CD4-positive, alpha-beta T cell (primary cell): ENCODE data around the gene MRAP. TPM values are rescaled to one million over a fixed set of nuclear protein-coding genes. Genes with fewer than 3 reads are reported as not detected.

Source experiments
- ATAC-seq: fragments of 200-7000 bp; cut with Tn5 transposase; one replicate; pipeline ENCODE4 v1.10.0; 2022; ENCODE audit warnings: mild to moderate bottlenecking; ENCODE audit not compliant: poor library complexity
- CTCF ChIA-PET: fragments of 350-600 bp; sonication (Branson Sonifier 250); formaldehyde crosslinking; loops from one replicate; lab custom pipeline; 2021; ENCODE audit warnings: antibody characterized with exemption, inconsistent platforms; lab: Charles Lee
- POLR2A ChIA-PET: fragments of 350-600 bp; sonication (Branson Sonifier 250); formaldehyde crosslinking; loops from one replicate; lab custom pipeline; 2021; ENCODE audit warnings: antibody characterized with exemption, inconsistent platforms; lab: Charles Lee
- DNase-seq, 14 experiments: peaks; one replicate each; pipeline ENCODE4 v3.0.0-alpha.2; 2013 to 2020; ENCODE audit warnings: mixed read lengths in 2 of 14
- H3K27ac ChIP-seq, 2 donors: one replicate each; pipeline versions ENCODE4 v1.5.1 to v1.7.0; 2013; ENCODE audit warnings: low read length in 2 of 2, low read depth in 1 of 2, mild to moderate bottlenecking in 1 of 2
- H3K27me3 ChIP-seq, 2 experiments: 1 replicate in 1 of 2; 2 replicates in 1 of 2; pipeline versions ENCODE4 v1.6.1 to v1.7.0; 2013; ENCODE audit warnings: low read length in 2 of 2, control low read depth in 1 of 2, mild to moderate bottlenecking in 1 of 2, moderate library complexity in 1 of 2; ENCODE audit not compliant: insufficient read depth in 2 of 2, control insufficient read depth in 1 of 2
- H3K36me3 ChIP-seq: one replicate; pipeline ENCODE4 v1.6.1; 2013; ENCODE audit warnings: low read length, control low read depth; ENCODE audit not compliant: insufficient read depth
- H3K4me1 ChIP-seq: one replicate; pipeline ENCODE4 v1.6.1; 2013; ENCODE audit warnings: low read length, control low read depth; ENCODE audit not compliant: insufficient read depth
- H3K4me3 ChIP-seq: one replicate; pipeline ENCODE4 v1.5.1; 2013; ENCODE audit warnings: mild to moderate bottlenecking, low read length, moderate library complexity
- H3K9me3 ChIP-seq, 2 experiments: 1 replicate in 1 of 2; 2 replicates in 1 of 2; pipeline versions ENCODE4 v1.6.1 to v1.7.0; 2013; ENCODE audit warnings: low read length in 2 of 2, mild to moderate bottlenecking in 2 of 2, control low read depth in 1 of 2, moderate library complexity in 1 of 2; ENCODE audit not compliant: control insufficient read depth in 1 of 2, insufficient read depth in 1 of 2
- H3K27ac Mint-ChIP-seq: one replicate; pipeline ENCODE4 v1.8.0; 2020; ENCODE audit warnings: mixed read lengths
- H3K27me3 Mint-ChIP-seq: one replicate; pipeline ENCODE4 v1.8.0; 2021; ENCODE audit warnings: mixed read lengths
- H3K36me3 Mint-ChIP-seq: one replicate; pipeline ENCODE4 v1.8.0; 2021; ENCODE audit warnings: low read depth, mixed read lengths
- H3K4me1 Mint-ChIP-seq: one replicate; pipeline ENCODE4 v1.8.0; 2021; ENCODE audit warnings: low read depth, mixed read lengths
- H3K4me3 Mint-ChIP-seq: one replicate; pipeline ENCODE4 v1.8.0; 2020; ENCODE audit warnings: mild to moderate bottlenecking, mixed read lengths
- H3K9me3 Mint-ChIP-seq: one replicate; pipeline ENCODE4 v1.8.0; 2020; ENCODE audit warnings: mixed read lengths
- intact Hi-C, 2 experiments: fragments of 100-400 bp; cut with DNase I in 1 of 2; cut with micrococcal nuclease in 1 of 2; formaldehyde crosslinking; loops; one replicate each; pipeline versions ENCODE4 v1.15.1 to v1.9.0; 2023 to 2025; cut with DNase I, micrococcal nuclease
- total RNA-seq, 174 experiments: library from RNA in 2 of 174; stranded (reverse) in 2 of 174; gene quantifications; one replicate each; pipeline ENCODE4 v1.2.3 and lab custom pipeline; 2021 to 2026
- TF ChIP-seq, protein P1 (sequence below): fragments of 200-600 bp; IDR thresholded peaks from one replicate; pipeline ENCODE4 v1.8.0; 2022; ENCODE audit warnings: antibody characterized with exemption, mild to moderate bottlenecking

Gene MRAP
- total RNA-seq, 2 experiments from 2014 or later = not detected

DNA sequence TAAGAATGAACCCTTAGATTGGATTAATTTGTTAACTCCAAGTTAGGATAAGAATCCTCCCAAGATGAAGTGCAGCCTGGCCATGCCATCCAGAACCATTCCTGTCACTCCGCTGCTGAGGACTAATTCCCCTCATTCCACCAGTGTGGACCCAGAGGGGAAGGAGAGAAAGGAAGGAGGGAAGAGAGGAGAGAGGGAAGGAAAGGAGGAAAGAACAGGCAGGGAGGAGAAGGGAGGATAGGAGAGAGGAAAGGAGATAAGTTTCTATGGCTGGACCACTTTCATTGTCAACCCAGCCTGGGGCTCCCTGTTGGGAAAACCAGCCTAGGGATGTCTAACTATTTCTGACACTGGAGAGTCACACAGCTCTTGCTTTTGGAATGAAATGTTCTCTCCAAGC is 4.7 kb downstream of the MRAP start:
- ATAC-seq = no peak
- POLR2A ChIA-PET = no interaction called here
- CTCF ChIA-PET = no interaction called here
- intact Hi-C loops = no loop called here
- H3K4me1 Mint-ChIP-seq = no peaks in the 10 kb centered on the region
- Histone ChIP-seq H3K4me3 (no peak overlapping the region), H3K27ac (no peak overlapping the region), H3K36me3 (no peaks in the 10 kb centered on the region), H3K9me3 (no peaks in the 10 kb centered on the region), H3K4me1 (no peaks in the 10 kb centered on the region), H3K27me3 (no peaks in the 10 kb centered on the region)
- H3K36me3 Mint-ChIP-seq = peaks cover 5% of the 10 kb centered on the region
- H3K9me3 Mint-ChIP-seq = no peaks in the 10 kb centered on the region
- no peaks in the 10 kb centered on the region for H3K27me3 Mint-ChIP-seq
- no peak overlapping the region for H3K27ac Mint-ChIP-seq
- TF ChIP-seq, protein P1, sequence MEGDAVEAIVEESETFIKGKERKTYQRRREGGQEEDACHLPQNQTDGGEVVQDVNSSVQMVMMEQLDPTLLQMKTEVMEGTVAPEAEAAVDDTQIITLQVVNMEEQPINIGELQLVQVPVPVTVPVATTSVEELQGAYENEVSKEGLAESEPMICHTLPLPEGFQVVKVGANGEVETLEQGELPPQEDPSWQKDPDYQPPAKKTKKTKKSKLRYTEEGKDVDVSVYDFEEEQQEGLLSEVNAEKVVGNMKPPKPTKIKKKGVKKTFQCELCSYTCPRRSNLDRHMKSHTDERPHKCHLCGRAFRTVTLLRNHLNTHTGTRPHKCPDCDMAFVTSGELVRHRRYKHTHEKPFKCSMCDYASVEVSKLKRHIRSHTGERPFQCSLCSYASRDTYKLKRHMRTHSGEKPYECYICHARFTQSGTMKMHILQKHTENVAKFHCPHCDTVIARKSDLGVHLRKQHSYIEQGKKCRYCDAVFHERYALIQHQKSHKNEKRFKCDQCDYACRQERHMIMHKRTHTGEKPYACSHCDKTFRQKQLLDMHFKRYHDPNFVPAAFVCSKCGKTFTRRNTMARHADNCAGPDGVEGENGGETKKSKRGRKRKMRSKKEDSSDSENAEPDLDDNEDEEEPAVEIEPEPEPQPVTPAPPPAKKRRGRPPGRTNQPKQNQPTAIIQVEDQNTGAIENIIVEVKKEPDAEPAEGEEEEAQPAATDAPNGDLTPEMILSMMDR = no peak
- no peak overlapping the region for H3K4me3 Mint-ChIP-seq
- DNase-seq = no peak

DNA sequence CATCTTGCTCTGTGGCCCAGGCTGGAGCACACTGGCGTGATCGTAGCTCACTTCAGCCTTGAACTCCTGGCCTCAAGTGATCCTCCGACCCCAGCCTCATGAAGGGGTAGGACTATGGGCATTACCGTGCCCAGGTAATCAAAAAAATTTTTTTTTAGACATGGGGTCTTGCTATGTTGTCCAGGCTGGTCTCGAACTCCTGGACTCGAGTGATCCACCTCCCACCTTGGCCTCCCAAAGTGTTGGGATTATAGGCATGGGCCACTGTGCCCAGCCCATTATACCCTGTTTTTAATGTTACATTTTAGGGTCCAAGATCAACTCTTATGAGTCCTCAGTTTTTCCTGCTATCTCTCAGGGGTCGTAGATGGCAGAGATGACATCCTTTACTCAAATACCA is 6.3 kb downstream of the MRAP start:
- Histone ChIP-seq H3K27me3 (no peaks in the 10 kb centered on the region), H3K4me1 (no peaks in the 10 kb centered on the region), H3K36me3 (no peaks in the 10 kb centered on the region), H3K27ac (no peak overlapping the region), H3K9me3 (no peaks in the 10 kb centered on the region), H3K4me3 (no peak overlapping the region)
- TF ChIP-seq, protein P1 = no peak
- no peak for DNase-seq
- no peak for ATAC-seq
- Mint-ChIP-seq H3K9me3 (no peaks in the 10 kb centered on the region), H3K27ac (no peak overlapping the region), H3K4me3 (no peak overlapping the region), H3K4me1 (no peaks in the 10 kb centered on the region), H3K36me3 (peaks cover 5% of the 10 kb centered on the region), H3K27me3 (no peaks in the 10 kb centered on the region)
- CTCF ChIA-PET = no interaction called here
- POLR2A ChIA-PET = no interaction called here
- intact Hi-C loops = no loop called here

DNA sequence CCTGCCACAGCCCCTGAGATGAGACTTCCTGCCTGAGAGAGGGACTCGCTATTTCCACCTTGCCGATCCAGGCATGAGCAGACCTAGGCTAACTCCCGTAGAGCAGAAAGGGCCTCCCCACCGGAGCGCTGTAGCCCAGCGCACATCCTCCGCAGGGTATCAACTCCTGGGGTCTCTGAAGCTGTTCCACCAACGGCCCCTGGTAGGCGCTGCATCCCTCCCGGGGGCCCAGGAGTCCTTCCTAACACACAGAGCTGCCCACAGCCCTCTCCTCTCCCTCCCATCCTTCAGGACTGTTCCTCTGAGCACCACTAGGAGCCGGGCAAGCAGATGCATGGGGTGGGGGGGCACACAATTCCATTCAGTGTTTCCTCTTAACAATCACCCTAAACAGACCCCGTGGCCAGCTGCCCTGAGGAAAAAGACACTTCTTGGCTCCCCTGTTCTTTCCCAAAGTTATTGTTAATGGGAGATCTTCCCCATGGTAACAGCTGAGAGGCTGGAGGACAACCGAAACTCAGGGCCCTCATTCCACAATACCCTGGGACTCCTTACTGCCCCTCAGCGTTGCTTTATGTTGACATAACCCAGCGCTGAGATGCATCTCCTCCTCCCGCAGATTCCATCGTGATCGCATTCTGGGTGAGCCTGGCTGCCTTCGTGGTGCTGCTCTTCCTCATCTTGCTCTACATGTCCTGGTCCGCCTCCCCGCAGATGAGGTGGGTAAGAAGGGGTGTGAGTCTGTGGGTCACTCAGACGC is 7.5 kb downstream of the MRAP start:
- no peak for ATAC-seq
- H3K9me3 Mint-ChIP-seq = no peaks in the 10 kb centered on the region
- H3K27me3 ChIP-seq = no peaks in the 10 kb centered on the region
- H3K27ac Mint-ChIP-seq = no peak overlapping the region
- intact Hi-C loops = no loop called here
- H3K27me3 Mint-ChIP-seq = no peaks in the 10 kb centered on the region
- CTCF ChIA-PET = no interaction called here
- no peak overlapping the region for H3K27ac ChIP-seq
- H3K36me3 ChIP-seq = no peaks in the 10 kb centered on the region
- H3K4me3 ChIP-seq = no peak overlapping the region
- no peak for DNase-seq
- peaks cover 9% of the 10 kb centered on the region for H3K36me3 Mint-ChIP-seq
- no peak overlapping the region for H3K4me3 Mint-ChIP-seq
- TF ChIP-seq, protein P1 = no peak
- POLR2A ChIA-PET = interaction anchor here (0.7 kb wide), 1 partner anchor 406 kb away, joined by 4 read pairs; no protein-coding TSS in a partner anchor
- H3K9me3 ChIP-seq = no peaks in the 10 kb centered on the region
- no peaks in the 10 kb centered on the region for H3K4me1 Mint-ChIP-seq
- no peaks in the 10 kb centered on the region for H3K4me1 ChIP-seq
